ENCODE results near the gene NAIF1.

GRCh38 chr9:128072144-128073021, 5.3 kb upstream of the NAIF1 start:
- TF ChIP-seq REST (IDR thresholded peaks at IDR 0.05; ENCODE audit: insufficient read depth in 1 of 2, low read depth in 2 of 2, low read length in 2 of 2) (no peak), TAF1 (IDR thresholded peaks at IDR 0.05; ENCODE audit: borderline replicate concordance, insufficient read depth, low read length) (no peak), POLR2AphosphoS5 (IDR thresholded peaks at IDR 0.05; ENCODE audit: low read depth, low read length) (no peak)

All from PFSK-1 (cell line).